Myocyte (in vitro differentiated cells): ENCODE results near the gene IL36A. TPM values are rescaled to one million over a fixed set of nuclear protein-coding genes. Genes with fewer than 3 reads are reported as not detected.

Experiments used
- DNase-seq: peaks from one replicate; pipeline ENCODE4 v3.0.0-alpha.2; 2012; ENCODE audit warnings: low read depth
- total RNA-seq: library from RNA; depleted of rRNA; stranded (reverse); fragments of >200 nt; gene quantifications from 2 replicates; pipeline ENCODE4 v1.2.3, GENCODE V29; 2014

Gene IL36A
- total RNA-seq, 1 donor from 2014 or later: not detected

- DNase-seq: no peak
Measured at GRCh38 chr2:113046465-113046864, 41.2 kb downstream of the IL36A start.

- no peak for DNase-seq
Measured at GRCh38 chr2:113050921-113051895, 45.9 kb downstream of the IL36A start.

- DNase-seq: no peak
Measured at GRCh38 chr2:113052396-113052917, 47.2 kb downstream of the IL36A start, which contains the start of gene IL36B. Gene IL36B (minus strand): TSS chr2:113052867.

- DNase-seq: no peak
Measured at GRCh38 chr2:113053666-113054065, 48.4 kb downstream of the IL36A start.

- no peak for DNase-seq
Measured at GRCh38 chr2:113054066-113054465, 48.8 kb downstream of the IL36A start.

- DNase-seq: no peak
Measured at GRCh38 chr2:113056521-113056920, 51.3 kb downstream of the IL36A start.

GRCh38 chr2:113057117-113057516 is 51.9 kb downstream of the IL36A start:
- no peak for DNase-seq

Other genes with a start within 250 kb of the IL36A start
- gene CKAP2L, start 240.8 kb upstream of the IL36A start, total RNA-seq: 0.05 and 2.0 TPM in 2 replicates
- gene IL1A, start 221.0 kb upstream of the IL36A start, total RNA-seq: not detected in 2 replicates
- not detected in 2 replicates for gene IL1B, start 168.7 kb upstream of the IL36A start, total RNA-seq
- not detected in 2 replicates for gene IL37, start 94.3 kb upstream of the IL36A start, total RNA-seq
- not detected in 2 replicates for gene IL36G, start 27.5 kb upstream of the IL36A start, total RNA-seq
- gene IL36B, start 47.4 kb downstream of the IL36A start, total RNA-seq: not detected in 2 replicates
- not detected in 2 replicates for gene IL36RN, start 53.7 kb downstream of the IL36A start, total RNA-seq
- gene IL1F10, start 62.5 kb downstream of the IL36A start, total RNA-seq: not detected in 2 replicates
- not detected in 2 replicates for gene IL1RN, start 122.1 kb downstream of the IL36A start, total RNA-seq
- gene PSD4, start 168.5 kb downstream of the IL36A start, total RNA-seq: 0.83 and 1.2 TPM in 2 replicates